Naive thymus-derived CD8-positive, alpha-beta T cell (primary cell): Measurements from ENCODE around the gene RIMBP2. TPM values are rescaled to one million over a fixed set of nuclear protein-coding genes. Genes with fewer than 3 reads are reported as not detected.
A peak's percentile ranks its signal among the peaks of the same experiment; 100 is the strongest.

ENCODE experiments used
- ATAC-seq, 2 donors: fragments of 150-1000 bp; cut with Tn5 transposase in 1 of 2; sonication (Bioruptor Pico), chemical (Tn5 transposase) in 1 of 2; 1 replicate in 1 of 2; 2 replicates in 1 of 2; pipeline ENCODE4 v1.10.0; 2021; ENCODE audit warnings: mild to moderate bottlenecking in 2 of 2, moderate library complexity in 2 of 2
- POLR2A ChIA-PET: fragments of 350-600 bp; sonication (Branson Sonifier 250); formaldehyde crosslinking; loops from one replicate; lab custom pipeline; 2021; ENCODE audit warnings: antibody characterized with exemption; lab: Charles Lee
- DNase-seq, 10 donors: peaks; one replicate each; pipeline versions ENCODE4 v3.0.0 to v3.0.0-alpha.2; 2020 to 2022
- H3K27ac Mint-ChIP-seq, 10 donors: one replicate each; pipeline ENCODE4 v1.8.0; 2020 to 2022; ENCODE audit warnings: mild to moderate bottlenecking in 10 of 10, mixed read lengths in 10 of 10, moderate library complexity in 4 of 10, inconsistent platforms in 1 of 10
- H3K27me3 Mint-ChIP-seq, 5 donors: one replicate each; pipeline ENCODE4 v1.8.0; 2021 to 2022; ENCODE audit warnings: mixed read lengths in 5 of 5
- H3K36me3 Mint-ChIP-seq, 3 donors: one replicate each; pipeline ENCODE4 v1.8.0; 2020 to 2022; ENCODE audit warnings: mixed read lengths in 3 of 3, mild to moderate bottlenecking in 2 of 3, inconsistent platforms in 1 of 3
- H3K4me1 Mint-ChIP-seq, 4 donors: one replicate each; pipeline ENCODE4 v1.8.0; 2021 to 2022; ENCODE audit warnings: mixed read lengths in 4 of 4
- H3K4me3 Mint-ChIP-seq, 10 donors: one replicate each; pipeline ENCODE4 v1.8.0; 2020 to 2022; ENCODE audit warnings: mild to moderate bottlenecking in 10 of 10, mixed read lengths in 10 of 10, moderate library complexity in 6 of 10, inconsistent platforms in 1 of 10
- H3K9me3 Mint-ChIP-seq, 9 donors: one replicate each; pipeline ENCODE4 v1.8.0; 2020 to 2022; ENCODE audit warnings: mixed read lengths in 9 of 9, mild to moderate bottlenecking in 3 of 9, inconsistent platforms in 1 of 9, moderate library complexity in 1 of 9
- polyA plus RNA-seq, 3 donors: library from polyadenylated mRNA; unstranded; fragments of 300-500 nt; fragmentation: Illumina TruSeq; gene quantifications; one replicate each; pipeline ENCODE4 v1.2.3, GENCODE V29; 2021
- total RNA-seq, 8 experiments: library from RNA in 2 of 8; stranded (reverse) in 2 of 8; gene quantifications; one replicate each; pipeline ENCODE4 v1.2.3 and lab custom pipeline; 2021 to 2026

RIMBP2 gene
- total and polyA plus RNA-seq, 5 experiments from 2014 or later: not detected

DNA sequence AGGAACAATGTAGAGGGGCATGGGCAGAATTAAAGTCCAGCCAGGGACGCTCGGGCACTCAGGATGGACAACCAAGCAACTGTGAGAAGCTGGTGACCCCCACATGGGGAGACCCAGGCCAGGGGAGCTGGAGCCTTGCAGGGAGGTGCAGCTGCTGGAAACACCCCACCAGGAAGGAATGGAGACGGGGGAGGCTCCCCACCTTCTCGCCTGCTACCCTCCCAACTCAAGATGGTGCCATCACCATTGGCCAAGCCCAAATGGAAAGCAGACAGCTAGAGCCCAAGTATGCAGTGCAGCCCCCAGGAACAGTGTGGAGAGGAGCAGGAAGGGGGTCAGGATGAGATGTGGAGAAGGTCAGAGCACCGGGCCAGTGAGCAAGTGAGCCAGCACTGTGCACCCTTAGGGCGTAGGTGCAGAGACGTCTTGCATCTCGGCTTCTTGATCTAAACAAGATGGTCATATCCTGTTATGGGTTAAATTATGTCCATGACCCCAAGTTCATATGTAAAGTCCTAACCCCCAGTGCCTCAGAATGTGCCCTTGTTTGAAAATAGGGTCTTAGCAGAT is 159.5 kb downstream of the RIMBP2 start:
- DNase-seq (no peak), ATAC-seq (no peak)
- Mint-ChIP-seq H3K27ac (peak overlapping the region in 1 of 10 donors; percentile 82), H3K36me3 (peaks cover 0 to 2% (median 0%) of the 10 kb centered on the region in 3 donors), H3K9me3 (peaks cover under 1 to 10% (median 6%) of the 10 kb centered on the region in 9 donors), H3K27me3 (peaks cover 1 to 29% (median 8%) of the 10 kb centered on the region in 5 donors), H3K4me1 (no peaks in the 10 kb centered on the region), H3K4me3 (no peak overlapping the region)
- POLR2A ChIA-PET: no interaction called here

DNA sequence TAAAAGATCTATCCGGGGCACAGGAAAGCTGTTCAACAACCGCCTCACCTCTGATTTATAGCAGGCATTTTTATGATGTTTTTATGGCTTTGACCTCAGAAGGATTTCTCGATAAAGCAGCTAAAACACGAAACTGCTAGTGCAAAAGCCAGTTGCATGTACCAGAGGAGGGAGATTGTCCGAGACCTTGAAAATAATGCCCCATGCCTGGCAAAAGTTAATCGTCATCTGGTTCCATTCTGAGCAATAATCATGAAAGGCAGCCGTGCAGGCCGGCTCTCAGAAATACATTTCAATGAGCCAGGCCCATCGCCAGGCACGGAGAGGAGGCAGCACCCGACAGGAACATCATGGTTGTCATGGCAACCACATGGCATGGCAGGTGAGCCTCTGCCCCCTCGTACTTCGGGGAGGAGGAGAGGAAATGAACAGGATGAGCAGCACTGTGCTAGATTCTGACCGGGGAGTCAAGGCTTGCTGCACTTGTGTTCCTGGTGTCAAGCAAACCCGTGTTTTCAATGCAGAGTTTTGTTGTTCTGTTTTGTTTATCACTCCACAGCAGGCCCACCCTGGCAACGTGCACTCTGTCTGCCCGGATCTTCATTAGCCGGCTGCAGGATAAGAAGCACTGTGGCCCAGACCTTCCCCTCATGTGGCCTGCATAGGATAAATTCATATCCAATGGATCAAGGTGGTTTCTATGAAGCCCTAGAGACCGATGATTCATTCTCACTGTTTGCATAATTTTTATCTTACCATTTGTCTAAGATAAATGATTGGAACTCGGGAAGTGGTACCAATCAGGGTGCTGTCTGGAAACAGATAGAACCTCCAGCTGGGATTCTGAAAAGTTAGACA is 160.2 kb downstream of the RIMBP2 start:
- no peak for ATAC-seq
- peaks cover 1 to 32% (median 8%) of the 10 kb centered on the region in 5 donors for H3K27me3 Mint-ChIP-seq
- H3K4me1 Mint-ChIP-seq: no peaks in the 10 kb centered on the region

DNA sequence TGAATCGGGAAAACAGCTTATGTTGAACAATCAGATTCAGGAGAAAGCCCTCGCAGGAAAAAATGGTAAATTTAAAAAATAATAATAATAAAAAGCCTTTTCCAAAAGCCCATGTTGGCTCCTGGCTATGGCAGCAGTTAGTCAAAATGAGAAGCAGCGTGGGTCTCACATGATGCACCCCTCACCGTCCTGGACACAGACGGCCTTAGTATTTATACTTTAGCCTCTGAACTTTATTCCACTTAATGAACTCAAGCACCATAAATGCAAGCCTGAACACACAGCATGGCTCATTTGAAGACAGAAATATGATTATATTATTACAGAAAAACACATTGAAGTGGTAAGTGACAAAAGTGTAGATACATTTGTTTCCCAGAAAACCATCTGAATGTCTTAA is 160.9 kb downstream of the RIMBP2 start:
- ATAC-seq: no peak
- Mint-ChIP-seq H3K4me3 (no peak overlapping the region), H3K27me3 (peaks cover 1 to 28% (median 6%) of the 10 kb centered on the region in 5 donors), H3K4me1 (no peaks in the 10 kb centered on the region), H3K9me3 (peaks cover 3 to 23% (median 10%) of the 10 kb centered on the region in 9 donors), H3K36me3 (peaks cover 0 to 14% (median 0%) of the 10 kb centered on the region in 3 donors), H3K27ac (no peak overlapping the region)
- DNase-seq: no peak
- POLR2A ChIA-PET: no interaction called here

More for the DNA sequence above, 160.2 kb downstream of the RIMBP2 start:
- DNase-seq: no peak
- peaks cover 0 to 8% (median 0%) of the 10 kb centered on the region in 3 donors for H3K36me3 Mint-ChIP-seq
- H3K4me3 Mint-ChIP-seq: no peak overlapping the region
- POLR2A ChIA-PET: no interaction called here
- no peak overlapping the region for H3K27ac Mint-ChIP-seq
- H3K9me3 Mint-ChIP-seq: peaks cover 3 to 17% (median 10%) of the 10 kb centered on the region in 9 donors

DNA sequence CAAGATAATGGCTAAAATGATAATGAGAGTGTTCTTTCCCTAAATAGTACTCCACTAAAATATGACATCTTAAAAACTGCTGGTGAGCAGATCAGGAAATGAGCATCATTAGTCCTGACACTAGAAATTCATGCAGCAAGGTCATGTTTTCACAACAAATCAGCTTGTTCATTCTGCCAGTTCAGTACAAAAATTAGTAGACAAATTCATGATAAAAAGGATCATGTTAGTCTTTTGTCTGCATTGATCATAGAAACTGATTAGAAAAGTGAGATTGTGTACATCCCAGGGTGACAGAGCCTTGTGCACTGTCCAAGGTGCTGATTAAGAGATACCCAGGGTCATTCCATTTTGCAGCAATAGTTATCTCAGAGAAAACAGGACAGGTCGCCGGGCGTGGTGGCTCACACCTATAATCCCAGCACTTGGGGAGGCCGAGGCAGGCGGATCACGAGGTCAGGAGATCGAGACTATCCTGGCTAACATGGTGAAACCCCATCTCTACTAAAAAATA is 163.6 kb downstream of the RIMBP2 start:
- Mint-ChIP-seq H3K36me3 (peaks cover 0 to 22% (median 0%) of the 10 kb centered on the region in 3 donors), H3K27me3 (peaks cover 1 to 34% (median 10%) of the 10 kb centered on the region in 5 donors), H3K4me1 (no peaks in the 10 kb centered on the region), H3K27ac (no peak overlapping the region), H3K4me3 (no peak overlapping the region), H3K9me3 (peaks cover 6 to 33% (median 10%) of the 10 kb centered on the region in 9 donors)
- DNase-seq (no peak), ATAC-seq (no peak)
- POLR2A ChIA-PET: no interaction called here

DNA sequence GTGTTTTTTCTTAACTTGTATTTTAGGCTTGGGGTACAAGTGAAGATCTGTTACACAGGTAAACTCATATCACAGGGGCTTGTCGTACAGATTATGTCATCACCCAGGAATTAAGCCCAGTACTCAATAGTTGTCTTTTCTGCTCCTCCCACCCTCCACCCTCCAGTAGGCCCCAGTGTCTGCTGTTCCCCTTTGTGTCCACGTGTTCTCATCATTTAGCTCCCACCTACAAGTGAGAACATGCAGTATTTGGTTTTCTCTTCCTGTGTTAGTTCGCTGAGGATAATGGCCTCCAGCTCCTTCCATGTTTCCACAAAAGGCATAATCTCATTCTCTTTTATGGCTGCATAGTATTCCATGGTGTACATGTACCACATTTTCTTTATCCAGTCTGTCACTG is 166.7 kb downstream of the RIMBP2 start:
- no peak for DNase-seq
- H3K27me3 Mint-ChIP-seq: peaks cover 0 to 16% (median 10%) of the 10 kb centered on the region in 5 donors
- H3K27ac Mint-ChIP-seq: no peak overlapping the region
- ATAC-seq: no peak
- H3K9me3 Mint-ChIP-seq: peaks cover 6 to 33% (median 10%) of the 10 kb centered on the region in 9 donors
- peaks cover 0 to 24% (median 0%) of the 10 kb centered on the region in 3 donors for H3K36me3 Mint-ChIP-seq
- H3K4me3 Mint-ChIP-seq: no peak overlapping the region
- H3K4me1 Mint-ChIP-seq: no peaks in the 10 kb centered on the region
- POLR2A ChIA-PET: no interaction called here

DNA sequence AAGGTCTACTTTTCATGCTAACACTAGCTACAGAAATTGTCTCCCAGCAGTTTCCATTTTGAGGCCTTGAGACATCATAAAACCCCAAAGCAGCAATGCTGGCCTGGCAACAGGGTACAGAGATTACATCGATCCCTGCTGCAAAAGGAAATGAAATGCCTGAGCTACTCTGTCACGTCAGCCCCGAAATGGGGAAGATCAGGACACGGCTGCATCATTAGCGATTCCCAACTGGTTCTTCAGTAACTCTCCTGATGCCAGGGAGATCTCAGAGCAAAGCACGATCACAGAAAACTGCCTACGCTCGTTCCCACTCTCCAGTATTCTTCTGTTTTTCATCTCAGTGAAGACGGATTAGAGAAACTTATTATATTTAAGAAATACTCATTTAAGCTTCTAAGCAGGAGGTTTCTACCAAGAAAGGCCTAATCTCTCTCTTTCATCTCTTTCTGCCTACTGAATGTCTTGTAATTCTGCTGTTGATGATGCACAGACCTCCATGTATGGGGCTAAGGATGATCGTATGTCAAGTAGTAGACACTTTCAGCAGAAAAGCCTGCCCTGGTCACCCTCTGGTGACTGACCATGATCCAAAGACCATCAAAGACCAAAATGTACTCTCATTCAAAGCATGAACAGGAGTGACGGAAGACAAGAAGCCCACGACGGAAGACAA is 168.5 kb downstream of the RIMBP2 start:
- peaks cover 0 to 24% (median 0%) of the 10 kb centered on the region in 3 donors for H3K36me3 Mint-ChIP-seq
- H3K27me3 Mint-ChIP-seq: peaks cover 0 to 15% (median 6%) of the 10 kb centered on the region in 5 donors
- POLR2A ChIA-PET: no interaction called here
- H3K4me3 Mint-ChIP-seq: no peak overlapping the region
- H3K9me3 Mint-ChIP-seq: peaks cover 6 to 32% (median 10%) of the 10 kb centered on the region in 9 donors
- no peak for ATAC-seq
- no peaks in the 10 kb centered on the region for H3K4me1 Mint-ChIP-seq
- H3K27ac Mint-ChIP-seq: peak overlapping the region in 1 of 10 donors; percentile 45
- no peak for DNase-seq

DNA sequence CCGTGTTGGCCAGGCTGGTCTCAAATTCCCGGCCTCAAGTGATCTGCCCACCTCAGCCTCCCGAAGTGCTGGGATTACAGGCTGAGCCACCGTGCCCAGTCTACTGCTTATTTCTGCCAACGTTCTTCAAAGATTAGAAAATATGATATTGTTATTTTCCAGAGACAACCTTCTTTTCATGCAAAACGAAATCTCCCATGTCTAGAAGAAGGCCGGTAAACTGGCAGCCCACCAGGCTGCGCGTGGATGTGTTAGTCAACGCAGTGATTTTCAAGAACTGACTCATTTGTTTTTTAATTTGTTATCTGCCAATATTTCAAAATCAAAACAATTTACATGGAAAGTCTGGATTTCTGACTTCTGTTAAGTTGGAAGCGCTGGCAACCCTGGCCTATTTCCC is 169.6 kb downstream of the RIMBP2 start:
- POLR2A ChIA-PET: no interaction called here
- H3K27ac Mint-ChIP-seq: no peak overlapping the region
- ATAC-seq: no peak

DNA sequence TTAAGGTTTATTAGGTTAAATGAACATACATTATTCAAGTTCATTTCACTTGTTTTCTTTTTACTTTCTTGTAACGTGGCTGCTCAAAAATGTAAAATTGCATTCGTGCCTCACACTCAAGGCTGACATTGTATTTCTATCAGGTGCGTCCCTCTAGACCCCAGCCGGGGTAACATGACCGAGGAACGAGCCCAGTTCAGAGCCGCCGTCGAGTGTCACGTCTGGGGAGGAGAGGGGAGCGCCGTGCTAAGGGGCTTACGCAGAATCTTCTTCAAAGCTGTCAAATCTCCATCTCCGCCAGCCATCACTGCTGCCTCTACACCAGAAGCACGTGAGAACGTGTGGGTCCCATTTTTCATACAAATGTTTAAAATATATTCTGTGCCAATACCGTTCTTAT is 170.6 kb downstream of the RIMBP2 start:
- POLR2A ChIA-PET: no interaction called here
- H3K9me3 Mint-ChIP-seq: peaks cover 0 to 29% (median 14%) of the 10 kb centered on the region in 9 donors
- peaks cover 0 to 17% (median 0%) of the 10 kb centered on the region in 3 donors for H3K36me3 Mint-ChIP-seq
- H3K27ac Mint-ChIP-seq: no peak overlapping the region
- H3K27me3 Mint-ChIP-seq: peaks cover 0 to 8% (median 6%) of the 10 kb centered on the region in 5 donors
- no peak for ATAC-seq
- DNase-seq: no peak
- no peaks in the 10 kb centered on the region for H3K4me1 Mint-ChIP-seq
- no peak overlapping the region for H3K4me3 Mint-ChIP-seq

More for the DNA sequence above, 169.6 kb downstream of the RIMBP2 start:
- Mint-ChIP-seq H3K9me3 (peaks cover 2 to 30% (median 12%) of the 10 kb centered on the region in 9 donors), H3K4me3 (no peak overlapping the region), H3K27me3 (peaks cover 0 to 11% (median 6%) of the 10 kb centered on the region in 5 donors), H3K4me1 (no peaks in the 10 kb centered on the region), H3K36me3 (peaks cover 0 to 21% (median 0%) of the 10 kb centered on the region in 3 donors)
- DNase-seq: no peak

DNA sequence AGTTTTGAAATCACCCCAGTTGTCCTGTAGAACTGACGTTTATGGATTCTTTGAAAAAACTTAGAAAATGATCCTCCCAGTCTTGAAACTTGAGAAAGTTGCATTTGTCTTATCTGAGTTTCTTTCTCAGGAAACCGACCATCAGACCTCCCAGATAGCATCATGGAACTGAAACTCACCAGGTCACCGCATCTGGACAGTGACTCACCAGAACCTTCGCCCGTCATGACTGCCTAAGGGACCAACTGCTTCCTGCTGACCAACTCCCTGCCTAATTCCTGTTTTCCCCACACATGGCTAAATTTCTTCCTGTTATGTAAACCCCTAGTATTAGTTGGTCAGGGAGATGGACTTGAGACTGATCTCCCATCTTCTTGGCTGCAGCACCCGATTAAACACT is 175.7 kb downstream of the RIMBP2 start:
- Mint-ChIP-seq H3K27ac (no peak overlapping the region), H3K27me3 (peaks cover 0 to 8% (median 0%) of the 10 kb centered on the region in 5 donors), H3K9me3 (peaks cover 0 to 35% (median 13%) of the 10 kb centered on the region in 9 donors), H3K4me3 (no peak overlapping the region), H3K4me1 (no peaks in the 10 kb centered on the region), H3K36me3 (peaks cover 0 to 15% (median 0%) of the 10 kb centered on the region in 3 donors)
- DNase-seq (no peak), ATAC-seq (no peak)
- POLR2A ChIA-PET: no interaction called here

DNA sequence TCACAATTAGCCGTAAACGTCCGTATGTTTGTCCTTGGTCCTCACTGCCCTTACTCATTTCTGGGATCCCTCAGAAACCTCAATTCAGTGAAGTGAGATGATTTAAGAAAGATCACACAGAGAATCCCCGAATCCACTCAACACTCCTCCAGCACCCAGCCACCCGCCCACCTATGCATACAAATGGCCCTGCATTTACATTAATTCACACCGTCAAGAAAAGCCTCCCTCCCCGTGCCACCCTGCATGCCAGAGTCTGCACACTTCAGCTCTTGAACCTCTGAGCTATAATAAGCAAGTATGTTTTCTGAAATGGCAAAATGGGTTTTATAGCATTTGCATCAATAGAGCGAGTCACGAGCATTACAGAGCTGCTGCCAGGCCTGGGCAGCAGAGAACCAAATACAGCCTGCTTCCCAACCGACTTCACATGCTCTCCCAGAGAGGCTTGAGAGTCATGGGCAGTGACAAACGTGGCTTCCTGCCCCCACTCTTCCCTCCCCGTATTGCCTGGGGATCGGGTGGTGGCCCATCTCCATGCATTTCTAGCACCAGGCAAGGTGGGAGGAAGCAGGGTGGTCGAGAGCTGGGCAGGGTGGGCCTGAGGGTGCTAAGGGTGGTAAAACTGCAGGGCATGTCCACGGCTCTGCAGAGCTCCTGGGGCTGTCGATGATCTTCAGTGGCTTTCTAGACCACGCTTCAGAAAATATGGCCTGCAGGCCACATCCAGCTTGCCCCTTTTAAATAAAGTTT is 177.6 kb downstream of the RIMBP2 start:
- Mint-ChIP-seq H3K4me3 (no peak overlapping the region), H3K36me3 (peaks cover 0 to 15% (median 0%) of the 10 kb centered on the region in 3 donors), H3K9me3 (peaks cover 0 to 35% (median 13%) of the 10 kb centered on the region in 9 donors), H3K27ac (no peak overlapping the region), H3K27me3 (peaks cover 0 to 8% (median 0%) of the 10 kb centered on the region in 5 donors), H3K4me1 (no peaks in the 10 kb centered on the region)
- POLR2A ChIA-PET: no interaction called here
- no peak for DNase-seq
- no peak for ATAC-seq

DNA sequence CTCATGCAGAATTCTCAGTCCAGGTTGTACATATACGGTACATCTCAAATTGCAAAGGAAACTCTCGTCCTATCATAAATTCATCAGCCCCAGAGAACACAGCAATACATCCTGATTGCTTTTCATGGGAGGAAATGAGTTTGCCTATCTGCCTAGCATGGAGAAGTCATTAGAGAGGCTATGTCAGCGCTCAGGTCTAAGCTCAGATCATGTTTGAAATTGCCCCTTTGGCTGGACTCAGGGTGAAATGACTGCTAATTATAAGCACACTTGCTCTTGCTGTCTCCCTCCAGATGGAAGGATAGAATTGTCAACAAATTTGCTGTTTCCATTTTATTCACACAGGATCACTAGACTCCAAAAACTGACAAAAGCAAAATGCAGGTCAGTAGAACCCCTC is 178.4 kb downstream of the RIMBP2 start:
- peaks cover 0 to 40% (median 13%) of the 10 kb centered on the region in 9 donors for H3K9me3 Mint-ChIP-seq
- no peak overlapping the region for H3K4me3 Mint-ChIP-seq
- ATAC-seq (no peak), DNase-seq (no peak)
- POLR2A ChIA-PET: no interaction called here
- peaks cover 0 to 10% (median 5%) of the 10 kb centered on the region in 5 donors for H3K27me3 Mint-ChIP-seq
- H3K27ac Mint-ChIP-seq: no peak overlapping the region
- H3K36me3 Mint-ChIP-seq: peaks cover 0 to 15% (median 0%) of the 10 kb centered on the region in 3 donors
- H3K4me1 Mint-ChIP-seq: no peaks in the 10 kb centered on the region

DNA sequence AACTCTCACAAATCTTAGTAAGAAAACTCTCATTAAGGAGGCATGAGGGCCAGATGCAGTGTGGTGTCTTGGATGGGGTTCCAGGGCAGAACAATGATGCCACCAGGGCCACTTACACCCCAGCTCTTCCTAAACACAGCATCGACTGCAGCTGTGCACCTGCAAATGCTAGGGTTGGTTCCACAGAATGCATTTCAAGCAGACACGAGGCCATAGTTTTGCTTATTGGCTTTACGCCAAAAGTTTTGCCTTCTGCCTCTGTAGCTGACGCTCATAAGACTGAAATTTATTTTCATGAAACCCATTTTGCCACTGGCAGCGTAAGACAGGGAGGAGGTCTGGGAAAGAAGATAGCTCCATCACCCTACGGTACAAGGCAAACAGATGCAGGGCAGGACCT is 179.0 kb downstream of the RIMBP2 start:
- POLR2A ChIA-PET: no interaction called here
- no peak overlapping the region for H3K27ac Mint-ChIP-seq

More for the DNA sequence above, 179.0 kb downstream of the RIMBP2 start:
- DNase-seq (no peak), ATAC-seq (no peak)
- Mint-ChIP-seq H3K4me3 (no peak overlapping the region), H3K36me3 (peaks cover 0 to 15% (median 0%) of the 10 kb centered on the region in 3 donors), H3K27me3 (peaks cover 0 to 13% (median 5%) of the 10 kb centered on the region in 5 donors), H3K4me1 (no peaks in the 10 kb centered on the region), H3K9me3 (peaks cover 0 to 41% (median 10%) of the 10 kb centered on the region in 9 donors)
